Measurements from ENCODE around the gene RNF213.

The RNF213 gene

GRCh38 chr17:80260791-80261158 lies at the start of gene RNF213:
Gene RNF213, plus strand, starts transcription at chr17:80260852. Its CDS starts 2,830 bp downstream, at chr17:80263682.
- DNase-seq: peak; percentile 68

GRCh38 chr17:80212109-80212508 lies 48.5 kb upstream of the RNF213 start:
- no peak for DNase-seq

- no peak for DNase-seq
These were observed 48.1 kb upstream of the RNF213 start for GRCh38 chr17:80212511-80212910.

GRCh38 chr17:80212962-80213642 lies 47.5 kb upstream of the RNF213 start:
- DNase-seq: no peak

GRCh38 chr17:80213643-80213975 lies 47.0 kb upstream of the RNF213 start:
- no peak for DNase-seq

GRCh38 chr17:80214012-80214877 lies 46.4 kb upstream of the RNF213 start:
- DNase-seq: no peak

- DNase-seq: no peak
These were observed 45.8 kb upstream of the RNF213 start for GRCh38 chr17:80214878-80215210.

- DNase-seq: no peak
These were observed 43.9 kb upstream of the RNF213 start for GRCh38 chr17:80216473-80217456.

GRCh38 chr17:80217703-80218362 lies 42.8 kb upstream of the RNF213 start:
- no peak for DNase-seq

GRCh38 chr17:80218391-80218790 lies 42.3 kb upstream of the RNF213 start:
- no peak for DNase-seq

GRCh38 chr17:80219013-80219762 lies 41.5 kb upstream of the RNF213 start:
- peak; percentile 92 for DNase-seq

- DNase-seq: no peak
These were observed 40.9 kb upstream of the RNF213 start for GRCh38 chr17:80219763-80220053.

- DNase-seq: peak; percentile 61
These were observed 40.5 kb upstream of the RNF213 start, which contains the start of the genes SGSH and SLC26A11 for GRCh38 chr17:80220054-80220735. Gene SGSH, minus strand, starts transcription at chr17:80220333. Its CDS starts 20 bp downstream, at chr17:80220313. Gene SLC26A11, plus strand, starts transcription at chr17:80220427. Its CDS starts 1,134 bp downstream, at chr17:80221561.

GRCh38 chr17:80220736-80221215 lies 39.9 kb upstream of the RNF213 start:
- DNase-seq: peak; percentile 11

- no peak for DNase-seq
These were observed 39.1 kb upstream of the RNF213 start for GRCh38 chr17:80221351-80222105.

GRCh38 chr17:80222376-80223141 lies 38.1 kb upstream of the RNF213 start:
- DNase-seq: no peak

GRCh38 chr17:80223142-80223815 lies 37.4 kb upstream of the RNF213 start:
- DNase-seq: no peak

- DNase-seq: no peak
These were observed 36.7 kb upstream of the RNF213 start for GRCh38 chr17:80223838-80224497.
